ENCODE results near the gene GRPEL2.

The GRPEL2 gene

GRCh38 chr5:149345147-149345891 is at the start of gene GRPEL2:
Gene GRPEL2, plus strand, starts transcription at chr5:149345499. Its CDS starts 41 bp downstream, at chr5:149345540.
- DNase-seq (ENCODE audit: low spot score): peak; percentile 94

GRCh38 chr5:149297340-149298025 is 47.8 kb upstream of the GRPEL2 start:
- no peak for DNase-seq (ENCODE audit: low spot score)

GRCh38 chr5:149298163-149298562 is 47.1 kb upstream of the GRPEL2 start:
- DNase-seq (ENCODE audit: low spot score): no peak

GRCh38 chr5:149298842-149299404 is 46.4 kb upstream of the GRPEL2 start:
- DNase-seq (ENCODE audit: low spot score): no peak

- DNase-seq (ENCODE audit: low spot score): no peak
Observed at GRCh38 chr5:149299451-149300054, 45.7 kb upstream of the GRPEL2 start.

GRCh38 chr5:149300441-149300840 is 44.9 kb upstream of the GRPEL2 start:
- no peak for DNase-seq (ENCODE audit: low spot score)

GRCh38 chr5:149301049-149301743 is 44.1 kb upstream of the GRPEL2 start:
- DNase-seq (ENCODE audit: low spot score): no peak

- no peak for DNase-seq (ENCODE audit: low spot score)
Observed at GRCh38 chr5:149301744-149302380, 43.4 kb upstream of the GRPEL2 start.

GRCh38 chr5:149302641-149303040 is 42.7 kb upstream of the GRPEL2 start:
- DNase-seq (ENCODE audit: low spot score): no peak

- DNase-seq (ENCODE audit: low spot score): no peak
Observed at GRCh38 chr5:149303210-149303609, 42.1 kb upstream of the GRPEL2 start.

GRCh38 chr5:149304195-149305078 is 40.9 kb upstream of the GRPEL2 start:
- DNase-seq (ENCODE audit: low spot score): no peak

GRCh38 chr5:149309354-149309753 is 35.9 kb upstream of the GRPEL2 start:
- DNase-seq (ENCODE audit: low spot score): no peak

- no peak for DNase-seq (ENCODE audit: low spot score)
Observed at GRCh38 chr5:149310488-149310887, 34.8 kb upstream of the GRPEL2 start.

- DNase-seq (ENCODE audit: low spot score): no peak
Observed at GRCh38 chr5:149310947-149311658, 34.2 kb upstream of the GRPEL2 start.

GRCh38 chr5:149313151-149313841 is 32.0 kb upstream of the GRPEL2 start:
- DNase-seq (ENCODE audit: low spot score): no peak

GRCh38 chr5:149314571-149315111 is 30.7 kb upstream of the GRPEL2 start:
- no peak for DNase-seq (ENCODE audit: low spot score)

- no peak for DNase-seq (ENCODE audit: low spot score)
Observed at GRCh38 chr5:149315753-149316152, 29.5 kb upstream of the GRPEL2 start.

GRCh38 chr5:149317281-149318048 is 27.8 kb upstream of the GRPEL2 start:
- peak; percentile 55 for DNase-seq (ENCODE audit: low spot score)

Data from hematopoietic multipotent progenitor cell treated with erythropoietin and hydrocortisone succinate and interleukin-3 and kit ligand, for 17 days (in vitro differentiated cells).